Motor neuron (in vitro differentiated cells): Measurements from ENCODE around the gene FNTB. TPM values are rescaled to one million over a fixed set of nuclear protein-coding genes. Genes with fewer than 3 reads are reported as not detected.
A peak's percentile ranks its signal among the peaks of the same experiment; 100 is the strongest.

Experiments
- ATAC-seq, 8 experiments: fragments of 200-7000 bp; cut with Tn5 transposase; replicated peaks in 6 of 8; 2 replicates each; pipeline ENCODE4 v1.8.0; 2021; ENCODE audit warnings: mild to moderate bottlenecking in 8 of 8, moderate library complexity in 8 of 8
- H3K27ac ChIP-seq, 2 donors: fragments of 250-450 bp; sonication (Bioruptor Pico); 2 replicates each; pipeline ENCODE4 v1.9.0; 2021; ENCODE audit warnings: antibody characterized with exemption in 2 of 2, mild to moderate bottlenecking in 2 of 2, moderate library complexity in 1 of 2
- H3K4me1 ChIP-seq, 2 donors: fragments of 250-450 bp; sonication (Bioruptor Pico); replicated peaks in 1 of 2; 2 replicates each; pipeline ENCODE4 v1.6.1; 2021; ENCODE audit warnings: antibody characterized with exemption in 2 of 2, mild to moderate bottlenecking in 2 of 2, moderate library complexity in 1 of 2
- H3K4me3 ChIP-seq, 5 donors: fragments of 250-450 bp; sonication (Bioruptor Pico); 2 replicates each; pipeline ENCODE4 v1.9.0; 2021; ENCODE audit warnings: antibody characterized with exemption in 5 of 5, mild to moderate bottlenecking in 5 of 5, moderate library complexity in 4 of 5
- WGBS, 10 experiments: fragments of 450-650 bp; shearing (Covaris generic); methylation state at CpG; one replicate each; pipeline ENCODE4 v1.0.0; 2022; 5-methylcytosine and 5-hydroxymethylcytosine counted together
- in situ Hi-C, 9 experiments: fragments of 400-800 bp; cut with MboI; loops; one replicate each; pipeline ENCODE4 v1.15.0; 2021; ENCODE audit warnings: low sequenced_read_pairs in 9 of 9, low pct_unique_long_range_greater_than_20kb in 2 of 9; ENCODE audit not compliant: unreplicated experiment in 9 of 9
- total RNA-seq, 8 experiments: library from RNA; unstranded; fragments of 300-600 nt; gene quantifications; 2 replicates each; pipeline versions ENCODE4 v1.2.3 to v1.2.4, GENCODE V29; 2022

FNTB gene
- total RNA-seq, 8 experiments from 2014 or later = 12.7 to 22.5 (median 15.5) TPM

GRCh38 chr14:64995291-64995690, 8.6 kb downstream of the FNTB start:
- WGBS, 10 experiments = 92 to 100% (median 100%) methylated on average over 2 to 3 of the region's 3 CpGs; no CpG with 5 or more reads in 5 of the 10 experiments
- in situ Hi-C loops = no loop called here
- Histone ChIP-seq H3K4me3 (no peak overlapping the region), H3K4me1 (peaks cover 6 to 8% of the 10 kb centered on the region in 2 donors), H3K27ac (no peak overlapping the region)
- ATAC-seq = no peak

GRCh38 chr14:64997108-64997794, 10.6 kb downstream of the FNTB start:
- in situ Hi-C loops = no loop called here
- WGBS, 10 experiments = 80 to 100% (median 89%) methylated on average over 2 to 7 of the region's 7 CpGs; no CpG with 5 or more reads in 2 of the 10 experiments
- Histone ChIP-seq H3K4me1 (peaks cover 6 to 8% of the 10 kb centered on the region in 2 donors), H3K4me3 (no peak overlapping the region), H3K27ac (no peak overlapping the region)
- peak in 6 of 8 experiments; percentile 35 to 98 (median 96) for ATAC-seq

- ATAC-seq = no peak
- H3K4me3 ChIP-seq = no peak overlapping the region
- in situ Hi-C loops = no loop called here
- no peak overlapping the region for H3K27ac ChIP-seq
- H3K4me1 ChIP-seq = peaks cover 6 to 8% of the 10 kb centered on the region in 2 donors
These were observed 11.8 kb downstream of the FNTB start for GRCh38 chr14:64998455-64998931.

GRCh38 chr14:65000898-65001591, 14.3 kb downstream of the FNTB start:
- 44 to 100% (median 95%) methylated on average over 1 to 6 of the region's 6 CpGs for WGBS, 10 experiments
- peaks cover 6 to 9% of the 10 kb centered on the region in 2 donors for H3K4me1 ChIP-seq
- no peak overlapping the region for H3K27ac ChIP-seq
- in situ Hi-C loops = no loop called here
- no peak overlapping the region for H3K4me3 ChIP-seq
- peak in 2 of 8 experiments; percentile 32 to 89 for ATAC-seq

GRCh38 chr14:65001723-65002122, 15.0 kb downstream of the FNTB start:
- Histone ChIP-seq H3K4me1 (peaks cover 6 to 16% of the 10 kb centered on the region in 2 donors), H3K4me3 (no peak overlapping the region), H3K27ac (no peak overlapping the region)
- WGBS, 10 experiments = 69 to 100% (median 94%) methylated on average over 3 to 6 of the region's 6 CpGs
- in situ Hi-C loops = no loop called here
- no peak for ATAC-seq

GRCh38 chr14:65002586-65003210, 16.0 kb downstream of the FNTB start:
- 11 to 93% (median 54%) methylated on average over 2 to 5 of the region's 6 CpGs; no CpG with 5 or more reads in 3 of the 10 experiments for WGBS, 10 experiments
- H3K27ac ChIP-seq = no peak overlapping the region
- H3K4me3 ChIP-seq = no peak overlapping the region
- no peak for ATAC-seq
- in situ Hi-C loops = no loop called here
- peaks cover 0 to 20% of the 10 kb centered on the region in 2 donors for H3K4me1 ChIP-seq

- WGBS, 10 experiments = 71 to 100% (median 90%) methylated on average over 1 to 2 of the region's 2 CpGs; no CpG with 5 or more reads in 2 of the 10 experiments
- Histone ChIP-seq H3K4me3 (no peak overlapping the region), H3K4me1 (peaks cover 0 to 17% of the 10 kb centered on the region in 2 donors), H3K27ac (no peak overlapping the region)
- ATAC-seq = no peak
- in situ Hi-C loops = no loop called here
These were observed 16.7 kb downstream of the FNTB start for GRCh38 chr14:65003394-65003793.

GRCh38 chr14:65006261-65006721, 19.6 kb downstream of the FNTB start:
- H3K27ac ChIP-seq = peak overlapping the region in 1 of 2 donors; percentile 0
- in situ Hi-C loops = no loop called here
- ATAC-seq = peak in 7 of 8 experiments; percentile 41 to 93 (median 88)
- H3K4me3 ChIP-seq = no peak overlapping the region
- H3K4me1 ChIP-seq = peaks cover 0 to 17% of the 10 kb centered on the region in 2 donors
- 59 to 98% (median 79%) methylated on average over 2 to 6 of the region's 6 CpGs; no CpG with 5 or more reads in 1 of the 10 experiments for WGBS, 10 experiments

- in situ Hi-C loops = no loop called here
- peak in 6 of 8 experiments; percentile 29 to 65 (median 48) for ATAC-seq
- WGBS, 10 experiments = 80 to 100% (median 84%) methylated on average over 1 of the region's 1 CpG; no CpG with 5 or more reads in 6 of the 10 experiments
- H3K27ac ChIP-seq = no peak overlapping the region
- H3K4me1 ChIP-seq = peaks cover 0 to 17% of the 10 kb centered on the region in 2 donors
- H3K4me3 ChIP-seq = no peak overlapping the region
These were observed 20.5 kb downstream of the FNTB start for GRCh38 chr14:65007202-65007601.

- ATAC-seq = no peak
- Histone ChIP-seq H3K27ac (no peak overlapping the region), H3K4me3 (no peak overlapping the region), H3K4me1 (peaks cover 0 to 17% of the 10 kb centered on the region in 2 donors)
- in situ Hi-C loops = no loop called here
- 76 to 96% (median 91%) methylated on average over 3 to 5 of the region's 5 CpGs; no CpG with 5 or more reads in 5 of the 10 experiments for WGBS, 10 experiments
These were observed 23.7 kb downstream of the FNTB start for GRCh38 chr14:65010211-65010931.

GRCh38 chr14:65011538-65011937, 24.8 kb downstream of the FNTB start:
- H3K27ac ChIP-seq = no peak overlapping the region
- no peak overlapping the region for H3K4me3 ChIP-seq
- ATAC-seq = no peak
- in situ Hi-C loops = no loop called here
- H3K4me1 ChIP-seq = peaks cover 5 to 11% of the 10 kb centered on the region in 2 donors
- 79 to 100% (median 90%) methylated on average over 1 to 9 of the region's 10 CpGs; no CpG with 5 or more reads in 2 of the 10 experiments for WGBS, 10 experiments

GRCh38 chr14:65012353-65012752, 25.7 kb downstream of the FNTB start:
- H3K27ac ChIP-seq = no peak overlapping the region
- in situ Hi-C loops = no loop called here
- no peak overlapping the region for H3K4me3 ChIP-seq
- ATAC-seq = no peak
- 74 to 100% (median 96%) methylated on average over 1 to 3 of the region's 4 CpGs for WGBS, 10 experiments
- peaks cover 3 to 8% of the 10 kb centered on the region in 2 donors for H3K4me1 ChIP-seq
